HG02884 (cell line): Measurements from ENCODE around the gene CLDND1.
A peak's percentile ranks its signal among the peaks of the same experiment; 100 is the strongest.

Experiments used
- ATAC-seq: cut with Tn5 transposase; IDR thresholded peaks from one replicate; pipeline ENCODE4 v1.9.1; 2021; ENCODE audit warnings: mild to moderate bottlenecking, moderate library complexity; ENCODE audit not compliant: unreplicated experiment

CLDND1 gene

GRCh38 chr3:98521897-98522543 is 682 bp downstream of the CLDND1 start:
- peak; percentile 48 for ATAC-seq

- ATAC-seq, result no peak
These were observed 3.4 kb downstream of the CLDND1 start for GRCh38 chr3:98519351-98519750.

DNA sequence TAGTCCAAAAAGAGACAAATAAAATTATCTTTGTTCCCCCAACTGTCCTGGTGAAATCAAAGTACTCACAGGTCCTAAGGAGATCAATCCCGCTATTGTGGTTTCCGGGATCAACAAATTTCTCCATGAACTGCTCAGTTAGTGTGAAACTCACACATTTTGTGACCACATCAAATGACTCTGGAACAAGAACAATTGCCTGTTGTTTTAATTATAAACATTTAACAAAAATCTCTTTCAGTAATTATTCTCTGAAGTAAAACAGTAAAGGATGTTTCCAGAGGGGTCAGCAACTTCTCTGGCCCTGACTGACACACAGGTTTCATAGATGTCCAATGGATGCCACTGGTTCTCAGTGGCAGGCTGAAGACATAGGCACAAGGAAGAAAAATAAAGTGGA is 3.9 kb downstream of the CLDND1 start:
- no peak for ATAC-seq

GRCh38 chr3:98514948-98515347 is 7.8 kb downstream of the CLDND1 start:
- ATAC-seq, result no peak

- ATAC-seq, result no peak
These were observed 9.0 kb downstream of the CLDND1 start for GRCh38 chr3:98513736-98514135.

DNA sequence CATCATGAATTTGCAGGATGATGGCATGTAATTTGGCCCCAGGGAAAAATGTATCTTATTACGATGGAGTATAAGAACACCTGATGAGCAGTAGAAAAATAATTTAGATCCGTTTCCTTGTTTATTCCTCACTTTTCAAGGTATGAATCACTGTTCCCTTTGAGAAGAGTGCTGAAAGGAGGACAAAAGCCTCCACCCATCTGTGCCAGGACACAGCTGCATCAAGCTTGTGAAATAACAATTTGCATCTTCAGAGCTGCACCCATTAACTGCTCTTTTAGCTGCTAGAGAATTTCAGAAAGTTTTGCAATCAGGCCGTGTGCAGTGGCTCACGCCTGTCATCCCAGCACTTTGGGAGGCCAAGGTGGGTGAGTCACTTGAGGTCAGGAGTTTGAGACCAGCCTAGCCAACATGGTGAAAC is 9.6 kb downstream of the CLDND1 start:
- ATAC-seq, result no peak

DNA sequence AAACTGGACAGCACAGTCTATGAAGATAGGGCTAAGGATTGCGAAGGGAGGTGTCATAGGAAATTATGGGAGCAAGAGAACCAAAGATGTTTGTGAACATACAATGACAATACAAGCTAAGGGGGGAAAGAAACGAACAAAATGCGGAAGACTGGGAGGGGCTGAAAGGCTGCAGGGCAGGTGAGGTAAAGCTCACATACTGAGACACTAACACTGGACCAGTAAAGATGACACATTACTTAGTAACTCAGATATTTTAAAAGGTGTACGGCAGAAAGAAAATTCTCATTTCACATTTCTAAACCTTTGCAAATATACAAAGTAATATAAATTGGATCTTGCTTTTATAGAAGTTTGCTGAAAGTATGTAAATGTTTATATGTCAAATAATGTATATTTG is 10.1 kb downstream of the CLDND1 start:
- no peak for ATAC-seq

- no peak for ATAC-seq
These were observed 14.1 kb downstream of the CLDND1 start for GRCh38 chr3:98508582-98508981.

GRCh38 chr3:98504539-98504938 is 18.2 kb downstream of the CLDND1 start:
- no peak for ATAC-seq

DNA sequence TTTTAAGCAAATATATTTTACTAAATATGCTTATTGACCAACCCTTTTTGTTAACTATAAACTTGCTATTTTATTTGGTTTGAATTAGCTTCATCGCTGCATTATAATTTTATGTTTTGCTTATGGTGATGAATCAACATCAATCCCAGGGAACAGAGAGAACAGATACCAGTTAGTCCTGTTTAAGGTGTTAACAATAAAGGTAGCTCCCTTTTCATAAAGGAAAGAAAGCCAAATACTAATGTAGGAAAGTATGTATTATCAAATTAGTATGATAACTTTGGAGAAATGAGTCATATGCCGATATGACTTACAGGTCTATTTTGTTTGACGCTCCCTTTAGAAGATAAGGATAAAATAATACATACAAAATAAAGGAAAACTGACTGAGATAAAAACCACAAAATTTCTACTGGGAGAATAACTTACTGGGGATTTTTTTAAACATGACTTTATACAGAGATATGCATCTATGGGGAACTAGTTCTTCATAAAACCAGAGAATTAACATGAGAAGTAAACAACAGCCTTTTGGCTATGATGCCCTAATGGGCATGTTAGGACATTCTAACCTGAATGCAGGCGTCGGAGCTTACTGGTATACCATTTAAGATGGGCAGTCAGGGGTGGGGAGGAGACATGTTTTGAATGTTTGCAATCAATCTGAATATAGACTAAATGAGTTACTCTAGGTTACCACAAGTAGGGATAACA is 20.7 kb downstream of the CLDND1 start:
- no peak for ATAC-seq

DNA sequence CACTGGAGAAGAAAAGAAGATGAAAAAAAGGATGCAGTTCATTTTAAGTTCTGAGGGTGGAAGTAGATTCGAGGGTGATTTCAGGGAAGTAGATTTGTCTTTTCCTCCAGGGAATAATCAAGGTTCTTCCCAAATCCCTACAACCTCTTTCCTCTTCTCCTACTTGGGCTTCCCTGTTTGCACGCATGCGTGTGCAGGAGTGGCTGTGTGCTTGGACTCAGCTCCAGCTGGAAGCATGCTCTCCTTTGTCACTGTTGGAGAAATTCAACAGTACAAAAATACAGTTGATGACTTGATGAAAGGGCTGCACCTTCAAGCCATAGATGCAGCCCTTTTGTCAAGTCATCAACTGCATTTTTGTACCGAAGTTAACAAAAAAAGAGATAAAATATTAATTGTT is 21.4 kb downstream of the CLDND1 start:
- ATAC-seq, result no peak

DNA sequence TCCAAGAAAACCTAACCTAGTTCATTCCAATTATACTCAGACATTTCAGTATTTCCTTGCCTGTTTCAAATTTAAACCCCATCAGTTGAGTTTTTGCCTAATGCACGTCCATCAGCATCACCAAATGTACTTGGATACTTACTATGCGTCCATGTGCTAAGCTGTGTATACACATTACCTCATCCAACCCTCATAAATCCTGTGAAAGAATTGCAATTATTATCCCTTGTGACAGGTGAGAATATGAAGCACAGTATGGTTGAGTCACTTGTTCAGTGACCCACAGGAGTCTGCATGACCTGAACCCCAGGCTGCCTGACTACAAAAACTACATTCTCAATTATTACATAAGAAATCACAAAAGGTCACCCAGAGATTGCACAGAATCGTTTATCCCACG is 22.7 kb downstream of the CLDND1 start:
- ATAC-seq, result no peak

DNA sequence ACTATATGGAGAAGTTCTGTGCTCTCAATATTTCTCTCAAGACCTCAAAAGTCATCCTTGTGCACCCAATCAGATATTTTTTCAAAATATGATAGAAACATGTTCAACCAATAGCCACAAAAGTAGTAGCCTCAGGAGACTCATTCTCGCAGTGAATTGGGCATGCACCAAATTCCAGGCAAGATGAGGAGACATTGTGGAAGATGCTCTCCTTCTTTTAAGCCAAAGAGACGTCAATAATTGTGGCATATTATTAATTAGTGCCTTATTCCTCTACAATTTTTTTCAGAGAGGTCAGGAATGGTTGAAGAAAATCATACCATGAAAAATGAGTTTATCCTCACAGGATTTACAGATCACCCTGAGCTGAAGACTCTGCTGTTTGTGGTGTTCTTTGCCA is 25.3 kb downstream of the CLDND1 start, which contains the start of gene OR5K2:
Gene OR5K2 (plus strand): TSS at position 301 of the 400 bp plus-strand sequence. CDS start 0 bp downstream, at position 301.
- no peak for ATAC-seq

- no peak for ATAC-seq
These were observed 39.1 kb downstream of the CLDND1 start for GRCh38 chr3:98483626-98484025.

GRCh38 chr3:98482717-98483482 is 39.8 kb downstream of the CLDND1 start:
- ATAC-seq, result no peak
